Endothelial cell (in vitro differentiated cells): ENCODE measurements around the gene TNS3. TPM values are rescaled to one million over a fixed set of nuclear protein-coding genes. Genes with fewer than 3 reads are reported as not detected.
"Not testable (repeated sequence)": the region's sequence is repeated elsewhere in the genome, so short reads cannot be mapped to it uniquely, and the experiment has no call there.

ENCODE experiments used
- DNase-seq: peaks from one replicate; pipeline ENCODE4 v3.0.0; 2021; ENCODE audit warnings: low spot score
- H3K27ac Mint-ChIP-seq: one replicate; pipeline ENCODE4 v1.8.0; 2021; ENCODE audit warnings: mixed read lengths, inconsistent platforms; ENCODE audit not compliant: unreplicated experiment
- H3K27me3 Mint-ChIP-seq: one replicate; pipeline ENCODE4 v1.8.0; 2021; ENCODE audit warnings: mild to moderate bottlenecking, moderate library complexity, mixed read lengths, inconsistent platforms; ENCODE audit not compliant: unreplicated experiment
- H3K36me3 Mint-ChIP-seq: one replicate; pipeline ENCODE4 v1.8.0; 2021; ENCODE audit warnings: mild to moderate bottlenecking, low read depth, mixed read lengths, inconsistent platforms; ENCODE audit not compliant: unreplicated experiment
- H3K4me1 Mint-ChIP-seq: one replicate; pipeline ENCODE4 v1.8.0; 2021; ENCODE audit warnings: mild to moderate bottlenecking, mixed read lengths, inconsistent platforms; ENCODE audit not compliant: unreplicated experiment
- H3K4me3 Mint-ChIP-seq: one replicate; pipeline ENCODE4 v1.8.0; 2021; ENCODE audit warnings: mild to moderate bottlenecking, mixed read lengths, inconsistent platforms; ENCODE audit not compliant: unreplicated experiment
- H3K9me3 Mint-ChIP-seq: one replicate; pipeline ENCODE4 v1.8.0; 2021; ENCODE audit warnings: mixed read lengths, inconsistent platforms; ENCODE audit not compliant: unreplicated experiment
- CTCF ChIP-seq: fragments of 200-600 bp; sonication (generic); IDR thresholded peaks from one replicate; pipeline ENCODE4 v1.5.0; 2021; ENCODE audit warnings: antibody characterized with exemption; ENCODE audit not compliant: unreplicated experiment
- total RNA-seq: library from RNA; stranded (reverse); fragmentation: NEBNext Ultra II Directional; extraction: Animal tissue kit (Norgen Biotek cat#: 25700); gene quantifications from one replicate; pipeline ENCODE4 v1.2.1, GENCODE V29; 2021; ENCODE audit not compliant: unreplicated experiment

TNS3 gene
- total RNA-seq, 1 donor from 2014 or later = 7.5 TPM

DNA sequence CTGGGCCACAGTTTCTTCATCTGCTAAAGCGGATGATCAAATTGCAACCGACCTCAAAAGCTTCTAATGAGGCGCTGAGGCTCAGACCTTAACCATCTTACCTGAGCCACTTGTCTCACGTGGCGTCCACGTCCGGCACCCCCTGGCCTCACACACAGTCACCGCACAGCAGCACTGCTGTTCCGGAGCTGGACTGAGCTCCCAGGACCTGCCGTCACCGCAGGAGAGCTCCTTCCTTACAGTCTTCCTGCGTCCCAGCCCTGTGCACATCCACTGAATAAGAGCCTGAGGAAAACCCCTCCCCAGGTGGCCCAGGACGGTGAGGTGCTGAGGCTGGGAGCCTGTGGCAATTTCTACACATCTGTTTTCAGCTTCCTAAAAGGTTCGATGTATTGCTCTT, 35.7 kb downstream of the TNS3 start:
- no peaks in the 10 kb centered on the region for H3K9me3 Mint-ChIP-seq
- peaks cover 8% of the 10 kb centered on the region for H3K27me3 Mint-ChIP-seq
- TF ChIP-seq CTCF = no peak
- DNase-seq = no peak
- no peak overlapping the region for H3K27ac Mint-ChIP-seq
- no peak overlapping the region for H3K4me3 Mint-ChIP-seq
- peaks cover 2% of the 10 kb centered on the region for H3K4me1 Mint-ChIP-seq
- H3K36me3 Mint-ChIP-seq = peaks cover 3% of the 10 kb centered on the region

GRCh38 chr7:47544416-47544815, 37.5 kb downstream of the TNS3 start:
- H3K4me1 Mint-ChIP-seq = peaks cover 2% of the 10 kb centered on the region
- no peak overlapping the region for H3K27ac Mint-ChIP-seq
- DNase-seq = no peak
- peaks cover 3% of the 10 kb centered on the region for H3K36me3 Mint-ChIP-seq
- peaks cover 10% of the 10 kb centered on the region for H3K27me3 Mint-ChIP-seq
- H3K9me3 Mint-ChIP-seq = no peaks in the 10 kb centered on the region
- TF ChIP-seq CTCF = no peak
- H3K4me3 Mint-ChIP-seq = no peak overlapping the region

GRCh38 chr7:47543714-47544113, 38.2 kb downstream of the TNS3 start:
- TF ChIP-seq CTCF = no peak
- Mint-ChIP-seq H3K27ac (no peak overlapping the region), H3K4me1 (peaks cover 3% of the 10 kb centered on the region), H3K4me3 (no peak overlapping the region), H3K27me3 (peaks cover 8% of the 10 kb centered on the region), H3K36me3 (peaks cover 3% of the 10 kb centered on the region), H3K9me3 (no peaks in the 10 kb centered on the region)
- DNase-seq = no peak

DNA sequence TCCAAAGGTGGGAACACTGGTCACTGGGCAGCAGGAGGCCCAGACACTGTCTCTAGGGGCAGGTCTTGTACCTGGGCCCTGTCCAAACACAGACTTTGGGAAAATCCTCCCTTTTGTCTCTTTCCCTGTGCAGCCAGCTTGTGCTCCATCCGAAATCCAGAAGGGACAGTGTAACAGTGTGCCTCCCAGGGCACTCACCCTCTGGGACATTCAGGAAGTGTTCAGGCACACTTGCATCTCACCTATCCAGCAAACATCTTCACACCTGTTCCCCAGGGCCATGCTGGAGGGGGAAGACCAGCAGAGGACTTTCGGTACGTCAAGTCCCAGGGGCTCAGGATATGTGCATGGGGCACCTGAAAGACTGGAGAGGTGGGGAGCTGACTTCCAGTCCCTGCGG, 38.9 kb downstream of the TNS3 start:
- H3K36me3 Mint-ChIP-seq = peaks cover under 1% of the 10 kb centered on the region
- no peak for DNase-seq
- H3K27ac Mint-ChIP-seq = no peak overlapping the region

DNA sequence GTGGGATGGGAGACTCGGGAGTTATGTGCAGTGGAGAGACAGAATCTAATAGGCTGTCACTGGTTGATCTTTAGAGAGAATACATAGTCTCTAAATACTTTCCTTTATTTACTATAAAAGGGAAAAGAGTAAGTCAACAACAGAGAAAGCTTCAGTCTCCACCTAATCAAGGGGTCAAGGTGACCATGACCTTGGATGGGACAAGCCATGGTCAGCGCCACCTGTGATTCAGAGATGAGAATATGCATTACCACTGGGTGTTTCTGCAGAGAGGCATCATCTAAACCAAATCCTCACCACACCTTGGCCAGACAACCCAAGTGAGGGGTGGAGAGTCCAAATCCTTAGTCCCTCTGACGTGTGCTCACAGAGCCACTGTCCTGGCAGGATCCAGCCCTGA, 39.9 kb downstream of the TNS3 start:
- H3K27ac Mint-ChIP-seq = no peak overlapping the region
- no peak for DNase-seq
- H3K4me3 Mint-ChIP-seq = no peak overlapping the region
- peaks cover 6% of the 10 kb centered on the region for H3K4me1 Mint-ChIP-seq
- no peaks in the 10 kb centered on the region for H3K9me3 Mint-ChIP-seq
- no peaks in the 10 kb centered on the region for H3K36me3 Mint-ChIP-seq
- no peak for TF ChIP-seq CTCF
- peaks cover 16% of the 10 kb centered on the region for H3K27me3 Mint-ChIP-seq

More for the DNA sequence above, 38.9 kb downstream of the TNS3 start:
- peaks cover 6% of the 10 kb centered on the region for H3K4me1 Mint-ChIP-seq
- peaks cover 11% of the 10 kb centered on the region for H3K27me3 Mint-ChIP-seq
- H3K9me3 Mint-ChIP-seq = no peaks in the 10 kb centered on the region
- no peak for TF ChIP-seq CTCF
- no peak overlapping the region for H3K4me3 Mint-ChIP-seq

DNA sequence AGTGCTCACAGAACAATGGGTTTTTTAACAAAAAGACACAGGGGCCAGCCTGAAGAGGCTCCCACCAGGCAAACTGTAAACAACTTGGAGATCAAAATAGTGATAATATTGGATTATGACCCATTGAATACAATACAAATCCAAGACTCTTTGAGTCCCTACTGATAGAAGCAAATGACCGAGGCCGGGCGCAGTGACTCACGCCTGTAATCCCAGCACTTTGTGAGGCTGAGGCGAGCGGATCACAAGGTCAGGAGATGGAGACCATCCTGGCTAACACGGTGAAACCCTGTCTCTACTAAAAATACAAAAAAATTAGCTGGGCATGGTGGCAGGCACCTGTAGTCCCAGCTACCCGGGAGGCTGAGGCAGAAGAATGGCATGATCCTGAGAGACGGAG, 40.4 kb downstream of the TNS3 start:
- DNase-seq, H3K4me1 Mint-ChIP-seq: not testable (repeated sequence)

More for the DNA sequence above, 40.4 kb downstream of the TNS3 start:
- H3K9me3 Mint-ChIP-seq, H3K36me3 Mint-ChIP-seq, H3K27ac Mint-ChIP-seq, H3K4me3 Mint-ChIP-seq: not testable (repeated sequence)
- H3K27me3 Mint-ChIP-seq = peaks cover 14% of the 10 kb centered on the region
